NCI-H510A treated with DMSO at 0.1 percent for 48 hours (cell line): Measurements from ENCODE around the gene ADAD2.
"Not testable (repeated sequence)": the region's sequence is repeated elsewhere in the genome, so short reads cannot be mapped to it uniquely, and the experiment has no call there.

ENCODE experiments used
- DNase-seq: peaks from one replicate; lab custom pipeline; 2025; lab: John Stamatoyannopoulos, UW

Gene ADAD2

GRCh38 chr16:84195201-84196093 is 4.5 kb downstream of the ADAD2 start:
- DNase-seq = no peak

GRCh38 chr16:84196101-84196500 is 5.1 kb downstream of the ADAD2 start:
- DNase-seq = no peak

GRCh38 chr16:84196727-84197394 is 5.9 kb downstream of the ADAD2 start:
- DNase-seq = no peak

GRCh38 chr16:84197466-84198128 is 6.6 kb downstream of the ADAD2 start:
- DNase-seq = no peak

- no peak for DNase-seq
Observed at GRCh38 chr16:84198401-84198800, 7.4 kb downstream of the ADAD2 start.

- no peak for DNase-seq
Observed at GRCh38 chr16:84199097-84199496, 8.1 kb downstream of the ADAD2 start.

GRCh38 chr16:84199861-84200260 is 8.9 kb downstream of the ADAD2 start:
- no peak for DNase-seq

GRCh38 chr16:84204551-84204950 is 13.6 kb downstream of the ADAD2 start:
- not testable (repeated sequence) for DNase-seq

GRCh38 chr16:84205123-84205522 is 14.2 kb downstream of the ADAD2 start:
- not testable (repeated sequence) for DNase-seq

- DNase-seq = no peak
Observed at GRCh38 chr16:84205976-84206691, 15.2 kb downstream of the ADAD2 start.

GRCh38 chr16:84207251-84207650 is 16.3 kb downstream of the ADAD2 start:
- DNase-seq = no peak

- no peak for DNase-seq
Observed at GRCh38 chr16:84207879-84208278, 16.9 kb downstream of the ADAD2 start.

GRCh38 chr16:84209989-84210388 is 19.0 kb downstream of the ADAD2 start:
- no peak for DNase-seq

GRCh38 chr16:84212154-84212553 is 21.2 kb downstream of the ADAD2 start:
- DNase-seq = no peak

GRCh38 chr16:84212631-84213030 is 21.7 kb downstream of the ADAD2 start:
- no peak for DNase-seq

GRCh38 chr16:84214451-84215066 is 23.6 kb downstream of the ADAD2 start:
- no peak for DNase-seq

GRCh38 chr16:84215531-84215930 is 24.6 kb downstream of the ADAD2 start:
- no peak for DNase-seq

GRCh38 chr16:84216144-84216543 is 25.2 kb downstream of the ADAD2 start:
- not testable (repeated sequence) for DNase-seq

GRCh38 chr16:84218176-84218823 is 27.3 kb downstream of the ADAD2 start:
- DNase-seq = no peak

GRCh38 chr16:84218956-84219355 is 28.0 kb downstream of the ADAD2 start:
- no peak for DNase-seq

- no peak for DNase-seq
Observed at GRCh38 chr16:84220851-84221250, 29.9 kb downstream of the ADAD2 start.
